Nucleus accumbens (tissue), 56 donors: ENCODE measurements around the gene TWNK.
"Not testable (repeated sequence)": the region's sequence is repeated elsewhere in the genome, so short reads cannot be mapped to it uniquely, and the experiment has no call there.

Source experiments
- DNase-seq, 56 donors: peaks; one replicate each; lab custom pipeline; 2025; lab: John Stamatoyannopoulos, UW

Gene TWNK

GRCh38 chr10:101022967-101023705 is 35.8 kb downstream of the TWNK start:
- DNase-seq = no peak

- no peak for DNase-seq
Measured at GRCh38 chr10:101027106-101027720, 39.9 kb downstream of the TWNK start.

GRCh38 chr10:101028446-101029337 is 41.3 kb downstream of the TWNK start:
- DNase-seq = no peak

- peak in 5 of 56 donors; percentile 16 to 52 (median 22) for DNase-seq
Measured at GRCh38 chr10:101029520-101030295, 42.4 kb downstream of the TWNK start.

GRCh38 chr10:101030496-101031127 is 43.3 kb downstream of the TWNK start:
- DNase-seq = no peak

- DNase-seq = peak; percentile 64 to 98 (median 92)
Measured at GRCh38 chr10:101031128-101031795, 43.9 kb downstream of the TWNK start, which contains the start of the genes PDZD7 and SFXN3. Gene PDZD7 (minus strand): TSS chr10:101031129. CDS start chr10:101030219, 910 bp downstream. Gene SFXN3 (plus strand): TSS chr10:101031234. CDS start chr10:101034695, 3,461 bp downstream.

GRCh38 chr10:101031796-101032636 is 44.7 kb downstream of the TWNK start:
- peak; percentile 24 to 93 (median 79) for DNase-seq

- DNase-seq = peak in 39 of 56 donors; percentile 50 to 85 (median 73)
Measured at GRCh38 chr10:101032637-101033224, 45.4 kb downstream of the TWNK start.

- no peak for DNase-seq
Measured at GRCh38 chr10:101033276-101033675, 45.9 kb downstream of the TWNK start.

- DNase-seq = not testable (repeated sequence)
Measured at GRCh38 chr10:101034404-101034803, 47.1 kb downstream of the TWNK start.

- no peak for DNase-seq
Measured at GRCh38 chr10:101035314-101035713, 48.0 kb downstream of the TWNK start.

GRCh38 chr10:101035916-101036702 is 48.8 kb downstream of the TWNK start:
- DNase-seq = no peak

- no peak for DNase-seq
Measured at GRCh38 chr10:101036726-101037125, 49.4 kb downstream of the TWNK start.

- no peak for DNase-seq
Measured at GRCh38 chr10:101038484-101038883, 51.1 kb downstream of the TWNK start.

GRCh38 chr10:101040061-101040460 is 52.7 kb downstream of the TWNK start:
- DNase-seq = peak in 3 of 56 donors; percentile 5 to 25 (median 11)

GRCh38 chr10:101040851-101041250 is 53.5 kb downstream of the TWNK start:
- peak in 1 of 56 donors; percentile 11 for DNase-seq
